Neural crest cell (in vitro differentiated cells): Measurements from ENCODE around the gene CXCR5. TPM values are rescaled to one million over a fixed set of nuclear protein-coding genes. Genes with fewer than 3 reads are reported as not detected.

Source experiments
- DNase-seq: peaks from one replicate; pipeline ENCODE4 v3.0.0; 2021; ENCODE audit warnings: low read depth, mixed read lengths, low spot score
- H3K27ac Mint-ChIP-seq: one replicate; pipeline ENCODE4 v1.8.0; 2021; ENCODE audit warnings: mild to moderate bottlenecking, mixed read lengths; ENCODE audit not compliant: unreplicated experiment
- H3K27me3 Mint-ChIP-seq: 2 replicates; pipeline ENCODE4 v1.8.0; 2021; ENCODE audit warnings: low read depth, mild to moderate bottlenecking, mixed read lengths
- H3K36me3 Mint-ChIP-seq: 2 replicates; pipeline ENCODE4 v1.8.0; 2021; ENCODE audit warnings: low read depth, mild to moderate bottlenecking, mixed read lengths
- H3K4me1 Mint-ChIP-seq: 2 replicates; pipeline ENCODE4 v1.8.0; 2021; ENCODE audit warnings: mixed read lengths
- H3K4me3 Mint-ChIP-seq: one replicate; pipeline ENCODE4 v1.8.0; 2021; ENCODE audit warnings: mild to moderate bottlenecking, mixed read lengths
- H3K9me3 Mint-ChIP-seq: 2 replicates; pipeline ENCODE4 v1.8.0; 2021; ENCODE audit warnings: mixed read lengths
- CTCF ChIP-seq: fragments of 200-600 bp; sonication (generic); conservative IDR thresholded peaks from 2 replicates; pipeline ENCODE4 v1.5.0; 2021; ENCODE audit warnings: antibody characterized with exemption, mild to moderate bottlenecking
- microRNA-seq: library from miRNA; unstranded; fragments of <30 nt; microRNA quantifications from one replicate; pipeline ENCODE4, GENCODE V29; 2020
- total RNA-seq: library from RNA; stranded (reverse); gene quantifications from 2 replicates; pipeline ENCODE4 v1.2.1, GENCODE V29; 2021

Gene CXCR5
- total RNA-seq, 1 donor from 2014 or later = not detected

GRCh38 chr11:118939404-118939915, 55.8 kb downstream of the CXCR5 start:
- Mint-ChIP-seq H3K27me3 (no peaks in the 10 kb centered on the region), H3K36me3 (no peaks in the 10 kb centered on the region), H3K4me1 (peaks cover 21% of the 10 kb centered on the region), H3K27ac (peak overlapping the region; percentile 75), H3K4me3 (no peak overlapping the region), H3K9me3 (no peaks in the 10 kb centered on the region)
- TF ChIP-seq CTCF = no peak
- DNase-seq = no peak

- no peaks in the 10 kb centered on the region for H3K27me3 Mint-ChIP-seq
- H3K9me3 Mint-ChIP-seq = no peaks in the 10 kb centered on the region
- no peak overlapping the region for H3K4me3 Mint-ChIP-seq
- H3K4me1 Mint-ChIP-seq = peaks cover 21% of the 10 kb centered on the region
- H3K27ac Mint-ChIP-seq = peak overlapping the region; percentile 57
- no peak for TF ChIP-seq CTCF
- DNase-seq = no peak
- H3K36me3 Mint-ChIP-seq = no peaks in the 10 kb centered on the region
Observed at GRCh38 chr11:118939953-118940598, 56.4 kb downstream of the CXCR5 start.

- Mint-ChIP-seq H3K4me1 (no peaks in the 10 kb centered on the region), H3K27me3 (peaks cover 25% of the 10 kb centered on the region), H3K36me3 (no peaks in the 10 kb centered on the region), H3K4me3 (no peak overlapping the region), H3K9me3 (no peaks in the 10 kb centered on the region), H3K27ac (no peak overlapping the region)
- no peak for DNase-seq
- TF ChIP-seq CTCF = no peak
Observed at GRCh38 chr11:118947091-118947490, 63.4 kb downstream of the CXCR5 start.

Small RNA genes lying within 50 kb of the gene (microRNA-seq; reads per million reads assigned to microRNA genes)
- gene MIR4492 = not detected

Other genes with a start within 250 kb of the CXCR5 start
- gene TREH, start 204.2 kb upstream of the CXCR5 start, total RNA-seq = not detected in 2 replicates
- 218 and 222 TPM in 2 replicates for gene DDX6, start 92.7 kb upstream of the CXCR5 start, total RNA-seq
- 19.2 and 21.2 TPM in 2 replicates for gene BCL9L, start 42.0 kb downstream of the CXCR5 start, total RNA-seq
- not detected in 2 replicates for gene UPK2, start 72.4 kb downstream of the CXCR5 start, total RNA-seq
- not detected in 2 replicates for gene FOXR1, start 87.9 kb downstream of the CXCR5 start, total RNA-seq
- 32.5 and 35.1 TPM in 2 replicates for gene CENATAC, start 114.2 kb downstream of the CXCR5 start, total RNA-seq
- 1,203 and 1,208 TPM in 2 replicates for gene RPS25, start 134.5 kb downstream of the CXCR5 start, total RNA-seq
- 88.1 and 90.1 TPM in 2 replicates for gene TRAPPC4, start 134.9 kb downstream of the CXCR5 start, total RNA-seq
- 50.2 and 50.3 TPM in 2 replicates for gene SLC37A4, start 147.0 kb downstream of the CXCR5 start, total RNA-seq
- gene HYOU1, start 173.3 kb downstream of the CXCR5 start, total RNA-seq = 199 and 204 TPM in 2 replicates
- 30.6 and 35.4 TPM in 2 replicates for gene VPS11, start 183.9 kb downstream of the CXCR5 start, total RNA-seq
- 55.5 and 58.4 TPM in 2 replicates for gene HMBS, start 201.0 kb downstream of the CXCR5 start, total RNA-seq
- 48.8 and 49.5 TPM in 2 replicates for gene DPAGT1, start 218.0 kb downstream of the CXCR5 start, total RNA-seq
- 9.8 and 10.0 TPM in 2 replicates for gene C2CD2L, start 223.5 kb downstream of the CXCR5 start, total RNA-seq
- gene HINFP, start 237.7 kb downstream of the CXCR5 start, total RNA-seq = 38.5 and 38.6 TPM in 2 replicates